Choroid plexus epithelial cell (primary cell): ENCODE measurements around the gene PLIN4.
"Not testable (repeated sequence)": the region's sequence is repeated elsewhere in the genome, so short reads cannot be mapped to it uniquely, and the experiment has no call there.

Experiments used
- DNase-seq: peaks from one replicate; pipeline ENCODE4 v3.0.0-alpha.2; 2010; ENCODE audit warnings: low read depth
- H3K4me3 ChIP-seq: 2 replicates; pipeline ENCODE4 v1.5.1; 2011; ENCODE audit warnings: low read depth, mild to moderate bottlenecking, control low read depth, low read length, moderate library complexity
- TF ChIP-seq, protein P1 (sequence below): conservative IDR thresholded peaks from 2 replicates; pipeline ENCODE4 v1.5.1; 2011; ENCODE audit warnings: low read depth, mild to moderate bottlenecking, control low read depth, inconsistent platforms, low read length, moderate library complexity

The PLIN4 gene

DNA sequence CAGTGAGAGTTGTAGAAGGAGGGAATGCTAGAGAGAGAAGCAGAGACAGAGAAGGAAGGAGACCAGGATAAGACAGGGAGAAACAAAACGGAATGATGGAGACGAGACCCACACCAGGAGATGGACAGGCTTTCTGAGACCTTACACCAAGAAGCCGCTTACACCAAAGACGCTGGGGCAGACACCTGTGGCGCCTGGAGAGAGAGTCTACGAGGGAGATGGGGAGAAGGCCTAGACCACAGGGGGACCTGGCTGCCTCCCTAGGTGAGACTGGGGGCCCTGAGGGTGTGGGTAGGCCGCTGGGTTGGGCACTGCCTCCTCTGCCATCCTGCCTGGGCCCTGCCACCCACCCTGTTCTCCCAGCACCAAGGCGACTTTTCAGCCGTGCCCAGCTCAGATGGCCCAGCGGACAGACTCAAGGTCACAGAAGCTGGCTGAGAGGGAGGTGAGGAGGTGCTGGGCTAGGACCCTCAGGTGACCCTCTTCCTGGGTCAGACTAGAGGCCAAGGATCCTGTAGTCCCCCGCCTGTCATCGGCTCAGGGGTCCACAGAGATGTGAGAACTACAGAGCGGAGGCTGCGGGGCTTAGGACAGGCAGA, 11.7 kb upstream of the PLIN4 start:
- H3K4me3 ChIP-seq: no peak overlapping the region
- DNase-seq: no peak
- TF ChIP-seq, protein P1, sequence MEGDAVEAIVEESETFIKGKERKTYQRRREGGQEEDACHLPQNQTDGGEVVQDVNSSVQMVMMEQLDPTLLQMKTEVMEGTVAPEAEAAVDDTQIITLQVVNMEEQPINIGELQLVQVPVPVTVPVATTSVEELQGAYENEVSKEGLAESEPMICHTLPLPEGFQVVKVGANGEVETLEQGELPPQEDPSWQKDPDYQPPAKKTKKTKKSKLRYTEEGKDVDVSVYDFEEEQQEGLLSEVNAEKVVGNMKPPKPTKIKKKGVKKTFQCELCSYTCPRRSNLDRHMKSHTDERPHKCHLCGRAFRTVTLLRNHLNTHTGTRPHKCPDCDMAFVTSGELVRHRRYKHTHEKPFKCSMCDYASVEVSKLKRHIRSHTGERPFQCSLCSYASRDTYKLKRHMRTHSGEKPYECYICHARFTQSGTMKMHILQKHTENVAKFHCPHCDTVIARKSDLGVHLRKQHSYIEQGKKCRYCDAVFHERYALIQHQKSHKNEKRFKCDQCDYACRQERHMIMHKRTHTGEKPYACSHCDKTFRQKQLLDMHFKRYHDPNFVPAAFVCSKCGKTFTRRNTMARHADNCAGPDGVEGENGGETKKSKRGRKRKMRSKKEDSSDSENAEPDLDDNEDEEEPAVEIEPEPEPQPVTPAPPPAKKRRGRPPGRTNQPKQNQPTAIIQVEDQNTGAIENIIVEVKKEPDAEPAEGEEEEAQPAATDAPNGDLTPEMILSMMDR: no peak

DNA sequence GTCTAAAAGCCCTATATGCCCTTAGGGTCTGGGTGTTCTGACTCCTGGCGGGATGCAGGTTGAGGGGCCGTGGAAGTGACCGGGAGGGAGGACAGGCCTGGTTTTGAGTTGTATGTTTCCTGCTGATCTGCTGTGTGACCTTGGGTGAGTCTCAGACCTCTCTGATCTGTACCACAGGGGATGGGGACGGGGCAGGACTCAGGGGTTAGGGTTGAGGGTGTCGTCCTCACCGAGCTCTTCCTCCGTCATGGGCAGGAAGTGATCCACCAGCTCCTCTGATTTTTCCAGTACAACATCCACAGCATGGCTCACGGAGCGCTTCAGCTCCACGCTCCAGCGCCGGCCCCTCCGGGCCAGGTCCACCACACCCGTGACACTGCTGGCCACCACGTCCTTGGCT, 10.6 kb upstream of the PLIN4 start:
- H3K4me3 ChIP-seq: no peak overlapping the region
- DNase-seq: no peak
- TF ChIP-seq, protein P1: no peak

DNA sequence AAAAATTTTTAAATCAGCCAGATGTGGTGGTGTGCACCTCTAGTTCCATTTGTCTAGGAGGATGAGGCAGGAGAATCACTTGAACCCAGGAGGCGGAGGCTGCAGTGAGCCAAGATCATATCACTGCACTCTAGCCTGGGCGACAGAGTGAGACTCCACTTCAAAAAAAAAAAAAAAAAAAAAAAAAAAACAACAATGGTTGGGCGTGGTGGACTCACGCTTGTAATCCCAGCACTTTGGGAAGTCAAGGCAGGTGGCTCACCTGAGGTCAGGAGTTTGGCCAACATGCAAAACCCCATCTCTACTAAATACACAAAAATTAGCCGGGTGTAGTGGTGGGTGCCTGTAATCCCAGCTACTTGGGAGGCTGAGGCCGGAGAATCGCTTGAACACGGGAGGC, 9.1 kb upstream of the PLIN4 start:
- H3K4me3 ChIP-seq, DNase-seq: not testable (repeated sequence)

DNA sequence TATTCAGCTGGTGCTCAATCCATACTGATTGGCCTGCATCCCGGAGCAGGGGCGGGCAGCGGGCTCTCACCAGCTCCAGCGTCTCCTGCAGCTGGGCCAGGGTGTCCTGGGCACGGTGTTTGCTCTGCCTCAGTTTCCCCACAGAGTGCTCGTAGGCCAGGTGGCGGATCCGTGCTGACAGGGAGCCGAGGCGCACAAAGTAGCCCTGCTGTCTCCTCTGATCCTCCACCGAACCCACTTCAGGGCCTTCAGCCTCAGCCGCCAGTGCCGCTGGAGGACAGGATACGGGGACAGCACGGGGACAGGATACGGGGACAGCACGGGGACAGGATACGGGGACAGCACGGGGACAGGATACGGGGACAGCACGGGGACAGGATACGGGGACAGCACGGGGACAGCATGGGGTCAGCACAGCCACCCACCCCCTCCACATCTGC, 7.3 kb upstream of the PLIN4 start:
- TF ChIP-seq, protein P1: no peak
- no peak overlapping the region for H3K4me3 ChIP-seq
- DNase-seq: no peak

DNA sequence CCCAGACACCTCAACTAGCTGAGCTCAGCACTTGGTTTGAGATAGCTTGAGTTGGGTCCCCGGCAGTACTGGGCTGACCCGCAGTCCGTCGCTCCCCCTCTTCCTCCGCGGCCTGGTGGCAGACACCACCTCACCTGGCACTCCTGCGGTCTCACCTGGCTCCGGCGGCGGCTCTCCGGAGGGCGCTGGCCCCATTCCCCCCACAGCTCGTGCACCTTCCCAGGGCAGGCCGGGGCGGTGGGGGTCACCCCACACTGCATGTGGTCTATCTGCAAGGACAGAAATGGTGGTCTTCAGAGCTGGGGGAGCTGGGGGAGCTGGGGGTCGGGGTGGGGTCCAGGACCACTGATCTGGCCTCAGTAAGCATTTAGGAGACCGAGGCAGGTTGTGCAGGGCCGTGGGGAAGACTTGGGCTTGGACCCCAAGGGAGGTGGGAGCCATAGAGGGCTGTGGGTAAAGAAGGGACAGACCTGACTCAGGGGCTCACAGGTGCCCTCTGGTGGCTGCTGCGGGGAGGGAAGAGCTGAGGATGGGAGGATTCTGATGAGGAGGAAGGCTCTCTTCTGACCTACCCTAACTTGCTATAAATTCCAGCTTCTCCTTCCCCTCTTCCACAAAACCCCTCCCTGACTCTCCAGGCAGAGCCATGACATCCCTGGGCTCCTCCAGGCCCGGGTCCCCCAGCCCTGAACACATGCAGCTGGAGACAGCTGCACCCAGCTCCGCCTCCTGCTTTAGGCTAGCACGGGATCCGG, 6.7 kb upstream of the PLIN4 start:
- no peak overlapping the region for H3K4me3 ChIP-seq
- TF ChIP-seq, protein P1: peak; percentile 86
- peak; percentile 55 for DNase-seq

DNA sequence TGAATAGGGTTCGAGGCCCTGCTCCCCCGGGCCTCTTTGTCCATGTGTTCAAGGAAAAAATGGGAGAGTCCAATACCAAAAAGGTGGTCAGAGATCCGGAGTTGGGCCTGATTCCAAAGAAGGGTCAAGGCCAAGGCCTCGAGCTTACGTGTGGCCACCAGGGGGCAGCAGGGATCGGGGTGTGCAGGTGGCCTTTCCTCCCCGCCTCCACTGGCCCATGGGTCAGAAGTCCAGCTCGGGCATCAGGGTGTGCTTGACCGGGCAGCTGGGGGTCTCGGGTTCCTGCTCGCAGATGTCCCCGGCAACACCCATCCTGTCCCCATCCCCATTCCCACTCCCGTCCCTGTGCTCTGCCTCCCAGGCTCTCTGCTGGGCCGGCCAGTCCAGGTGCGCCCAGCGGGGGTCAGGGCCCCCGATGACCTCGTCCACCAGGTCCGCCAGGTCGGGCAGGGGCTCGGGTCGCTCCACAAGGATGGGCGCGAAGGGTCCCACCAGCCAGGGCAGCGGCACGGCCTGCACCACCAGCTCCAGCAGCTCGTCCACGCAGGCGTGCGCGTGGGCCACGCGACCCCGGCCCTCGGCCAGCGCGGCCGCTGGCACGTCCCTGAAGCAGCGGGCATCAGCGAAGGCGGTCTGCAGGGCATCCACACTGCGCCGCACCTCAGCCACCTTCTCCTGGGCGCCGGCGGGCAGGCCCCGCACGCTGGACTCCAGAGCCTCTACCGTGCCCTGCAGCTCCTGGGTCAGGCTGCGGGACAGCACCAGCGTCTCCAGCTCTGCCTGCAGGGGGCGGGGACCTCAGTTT, 5.2 kb upstream of the PLIN4 start:
- peak; percentile 45 for DNase-seq
- H3K4me3 ChIP-seq: no peak overlapping the region
- TF ChIP-seq, protein P1: peak; percentile 80

DNA sequence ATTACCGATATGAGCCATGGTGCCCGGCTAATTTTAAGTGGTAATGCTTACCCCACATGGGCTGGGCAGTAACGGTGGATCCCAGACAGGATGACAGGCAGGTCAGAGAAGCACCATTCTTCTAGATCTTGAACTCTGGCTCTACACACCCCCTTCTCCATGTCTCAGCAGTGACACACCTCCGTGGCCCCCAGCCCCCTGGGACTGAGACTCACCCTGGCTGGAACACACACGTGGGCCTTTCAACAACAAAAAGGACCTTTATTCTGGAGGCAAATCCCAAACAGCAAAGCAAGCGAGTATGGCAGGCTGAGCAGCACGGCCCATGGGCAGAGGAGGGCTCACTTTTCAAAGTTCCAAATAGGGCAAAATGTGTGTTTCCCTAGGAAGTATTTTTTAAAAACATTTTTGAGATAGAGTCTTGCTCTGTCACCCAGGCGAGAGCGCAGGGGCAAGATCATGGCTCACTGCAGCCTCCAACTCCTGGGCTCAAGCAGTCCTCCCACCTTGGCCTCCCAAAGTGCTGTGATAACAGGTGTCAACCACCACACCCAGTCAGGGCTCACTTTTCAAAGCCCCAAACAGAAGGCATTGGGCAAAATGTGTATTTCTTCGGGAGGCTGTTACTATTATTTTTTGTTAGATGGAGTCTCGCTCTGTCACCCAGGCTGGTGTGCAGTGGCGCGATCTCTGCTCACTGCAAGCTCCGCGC, 4.2 kb upstream of the PLIN4 start:
- DNase-seq: no peak
- TF ChIP-seq, protein P1: no peak
- H3K4me3 ChIP-seq: no peak overlapping the region
